ENCODE data around the gene RACK1.

The RACK1 gene

DNA sequence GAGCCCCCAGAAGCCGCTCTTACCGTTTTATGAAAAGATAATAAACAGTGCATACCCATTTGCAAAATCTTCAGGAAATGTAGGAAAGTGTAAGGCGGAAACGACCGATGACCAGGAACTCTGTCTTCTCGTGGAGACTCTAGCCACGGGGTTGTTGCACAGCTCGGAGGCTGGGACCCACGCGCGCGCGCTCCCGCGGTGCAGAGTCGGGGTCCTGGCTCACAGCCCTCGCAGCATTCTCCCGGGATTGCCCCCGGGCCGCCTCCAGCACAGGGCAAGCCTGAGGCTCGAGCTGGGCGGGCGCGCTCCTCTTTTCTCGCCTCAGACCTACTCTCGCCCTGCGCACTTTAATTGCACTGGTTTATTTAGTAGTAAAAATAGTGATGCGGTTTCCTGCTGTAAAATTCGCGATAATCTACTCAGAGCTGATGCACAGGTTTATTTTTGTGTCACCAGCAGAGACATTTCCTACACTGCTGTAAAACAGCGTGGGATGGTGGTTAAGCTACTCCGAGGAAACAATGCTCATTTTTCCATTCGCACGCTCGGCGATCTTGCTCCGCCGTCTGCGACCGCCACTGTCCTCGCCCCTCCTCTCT is 54.2 kb downstream of the RACK1 start:
- Histone ChIP-seq H3K36me3 (ENCODE audit: insufficient read depth, low read length) (no peaks in the 10 kb centered on the region), H3K9ac (ENCODE audit: low read length) (peak overlapping the region; percentile 63), H3K9me3 (ENCODE audit: low read length) (no peaks in the 10 kb centered on the region), H3K27ac (ENCODE audit: low read depth, low read length) (peak overlapping the region; percentile 64), H3K4me1 (ENCODE audit: insufficient read depth, low read length) (peaks cover 13% of the 10 kb centered on the region), H3K27me3 (ENCODE audit: control insufficient read depth in 1 of 2, insufficient read depth in 2 of 2, low read length in 2 of 2) (no peaks in the 10 kb centered on the region), H3K4me3 (ENCODE audit: low read depth in 1 of 2, low read length in 2 of 2) (peak overlapping the region; percentile 73 to 94)

DNA sequence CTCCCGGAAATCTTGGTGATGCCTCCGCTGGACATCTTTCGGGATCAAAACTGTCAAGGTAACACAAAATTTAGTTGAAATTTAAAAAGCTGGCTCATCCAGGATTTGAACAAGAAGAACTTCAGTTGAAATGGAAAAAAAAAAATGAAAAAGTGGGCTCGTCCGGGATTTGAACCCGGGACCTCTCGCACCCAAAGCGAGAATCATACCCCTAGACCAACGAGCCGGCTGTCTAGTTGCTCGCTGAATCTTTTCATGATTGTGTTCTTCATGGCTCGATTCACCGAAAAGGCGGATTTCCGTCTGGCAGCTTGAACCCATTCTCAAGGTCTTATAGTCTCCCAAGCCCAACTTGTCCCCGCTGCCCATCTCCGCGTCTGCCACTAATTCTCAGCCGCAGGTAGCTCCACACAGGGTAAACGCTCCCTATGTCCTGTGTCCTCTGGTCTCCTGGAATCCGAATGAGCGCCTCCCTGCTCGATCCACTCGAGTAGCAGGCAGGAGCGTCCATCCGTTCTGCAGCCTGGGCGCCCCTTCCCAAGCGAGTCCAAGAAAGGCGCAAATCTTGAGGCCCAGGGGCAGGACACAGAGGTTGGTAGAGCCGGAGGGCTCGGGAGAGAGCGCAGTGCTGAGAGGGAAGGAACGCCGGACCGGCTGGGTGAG is 54.9 kb downstream of the RACK1 start:
- H3K36me3 ChIP-seq (ENCODE audit: insufficient read depth, low read length) = no peaks in the 10 kb centered on the region
- peak overlapping the region; percentile 73 to 94 for H3K4me3 ChIP-seq (ENCODE audit: low read depth in 1 of 2, low read length in 2 of 2)
- peaks cover 13% of the 10 kb centered on the region for H3K4me1 ChIP-seq (ENCODE audit: insufficient read depth, low read length)
- peak overlapping the region; percentile 63 for H3K9ac ChIP-seq (ENCODE audit: low read length)
- no peaks in the 10 kb centered on the region for H3K9me3 ChIP-seq (ENCODE audit: low read length)
- H3K27ac ChIP-seq (ENCODE audit: low read depth, low read length) = peak overlapping the region; percentile 64
- no peaks in the 10 kb centered on the region for H3K27me3 ChIP-seq (ENCODE audit: control insufficient read depth in 1 of 2, insufficient read depth in 2 of 2, low read length in 2 of 2)

DNA sequence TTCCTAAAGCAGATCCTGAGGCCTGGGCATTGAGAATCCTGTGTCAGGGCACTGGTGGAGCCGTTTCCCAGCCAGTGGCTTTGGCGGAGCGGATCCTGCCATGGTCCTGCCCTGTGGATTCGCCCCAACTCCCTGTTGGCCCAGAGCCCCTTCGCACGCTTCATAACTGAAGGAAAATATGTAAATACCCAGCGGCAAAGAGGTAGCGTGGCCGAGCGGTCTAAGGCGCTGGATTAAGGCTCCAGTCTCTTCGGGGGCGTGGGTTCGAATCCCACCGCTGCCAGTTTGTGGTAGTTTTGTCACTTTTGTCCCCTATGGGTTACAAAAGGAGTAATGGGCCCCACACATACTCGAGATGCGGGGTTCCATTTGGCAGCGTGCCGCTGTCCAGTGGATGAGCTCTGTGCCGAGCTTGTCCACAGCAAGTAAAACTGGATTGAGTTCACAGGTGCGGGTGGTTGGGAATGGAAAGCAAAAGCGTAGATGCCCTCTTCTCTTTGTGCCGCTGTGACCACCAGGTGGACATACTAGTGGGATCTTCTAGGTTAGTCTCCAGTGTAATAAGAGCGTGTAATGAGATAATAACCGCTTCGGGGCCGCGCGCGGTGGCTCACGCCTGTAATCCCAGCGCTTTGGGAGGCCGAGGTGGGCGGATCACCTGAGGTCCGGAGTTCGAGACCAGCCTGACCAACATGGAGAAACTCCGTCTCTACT is 56.0 kb downstream of the RACK1 start:
- Histone ChIP-seq H3K27ac (ENCODE audit: low read depth, low read length) (no peak overlapping the region), H3K9ac (ENCODE audit: low read length) (no peak overlapping the region), H3K4me3 (ENCODE audit: low read depth in 1 of 2, low read length in 2 of 2) (peak overlapping the region in 1 of 2 donors; percentile 94), H3K36me3 (ENCODE audit: insufficient read depth, low read length) (no peaks in the 10 kb centered on the region), H3K9me3 (ENCODE audit: low read length) (no peaks in the 10 kb centered on the region), H3K27me3 (ENCODE audit: control insufficient read depth in 1 of 2, insufficient read depth in 2 of 2, low read length in 2 of 2) (no peaks in the 10 kb centered on the region), H3K4me1 (ENCODE audit: insufficient read depth, low read length) (peaks cover 9% of the 10 kb centered on the region)

GRCh38 chr5:181186986-181187499 is 56.7 kb downstream of the RACK1 start:
- Histone ChIP-seq H3K36me3 (ENCODE audit: insufficient read depth, low read length) (no peaks in the 10 kb centered on the region), H3K9ac (ENCODE audit: low read length) (no peak overlapping the region), H3K4me3 (ENCODE audit: low read depth in 1 of 2, low read length in 2 of 2) (peak overlapping the region in 1 of 2 donors; percentile 94), H3K27me3 (ENCODE audit: control insufficient read depth in 1 of 2, insufficient read depth in 2 of 2, low read length in 2 of 2) (no peaks in the 10 kb centered on the region), H3K9me3 (ENCODE audit: low read length) (no peaks in the 10 kb centered on the region), H3K27ac (ENCODE audit: low read depth, low read length) (no peak overlapping the region), H3K4me1 (ENCODE audit: insufficient read depth, low read length) (peaks cover 6% of the 10 kb centered on the region)
